GM10266 (cell line): Measurements from ENCODE around the gene DDB1.

Experiments used
- DNase-seq: peaks from one replicate; pipeline ENCODE4 v3.0.0; 2012; ENCODE audit errors: extremely low spot score
- CTCF ChIP-seq: IDR thresholded peaks from 2 replicates; pipeline ENCODE4 v1.5.1; 2012; ENCODE audit warnings: mild to moderate bottlenecking, low read depth; ENCODE audit not compliant: control insufficient read depth, insufficient read depth; ENCODE audit errors: missing control alignments

The DDB1 gene

GRCh38 chr11:61354208-61354607 is 21.3 kb upstream of the DDB1 start:
- TF ChIP-seq CTCF = no peak
- DNase-seq = no peak

- no peak for TF ChIP-seq CTCF
- no peak for DNase-seq
Observed at GRCh38 chr11:61353131-61354067, 20.5 kb upstream of the DDB1 start.

- TF ChIP-seq CTCF = no peak
- no peak for DNase-seq
Observed at GRCh38 chr11:61352038-61352437, 19.1 kb upstream of the DDB1 start.

GRCh38 chr11:61350803-61351202 is 17.9 kb upstream of the DDB1 start:
- no peak for TF ChIP-seq CTCF
- DNase-seq = no peak

- TF ChIP-seq CTCF = no peak
- no peak for DNase-seq
Observed at GRCh38 chr11:61350336-61350735, 17.4 kb upstream of the DDB1 start.

- TF ChIP-seq CTCF = no peak
Observed at GRCh38 chr11:61349916-61350315, 17.0 kb upstream of the DDB1 start.

GRCh38 chr11:61349189-61349751 is 16.4 kb upstream of the DDB1 start:
- no peak for TF ChIP-seq CTCF
- no peak for DNase-seq

More at GRCh38 chr11:61349916-61350315, 17.0 kb upstream of the DDB1 start:
- DNase-seq = no peak
